Left ventricle myocardium superior (tissue), 1 donor: ENCODE measurements around the gene AMOTL2. TPM values are rescaled to one million over a fixed set of nuclear protein-coding genes. Genes with fewer than 3 reads are reported as not detected.

Experiments used
- ATAC-seq: fragments of 200-7000 bp; cut with Tn5 transposase; one replicate; pipeline ENCODE4 v1.9.1; 2020; ENCODE audit warnings: mild to moderate bottlenecking, moderate library complexity
- DNase-seq: peaks from one replicate; pipeline ENCODE4 v3.0.0-alpha.2; 2020
- intact Hi-C: fragments of 100-400 bp; cut with micrococcal nuclease; formaldehyde crosslinking; loops from one replicate; pipeline ENCODE4 v1.11.0; 2022
- microRNA-seq: library from miRNA; unstranded; fragments of <30 nt; microRNA quantifications from one replicate; pipeline ENCODE4 v1.2.0, GENCODE V29; 2020; ENCODE audit warnings: borderline number of aligned reads
- total RNA-seq: library from RNA; stranded (reverse); fragmentation: NEBNext Ultra II Directional; extraction: Animal tissue kit (Norgen Biotek cat#: 25700); gene quantifications from one replicate; pipeline ENCODE4 v1.2.1, GENCODE V29; 2021
- donor health status: DM: no; HTN: yes; CAD: no; lungs with severe emphysema.

Gene AMOTL2
- total RNA-seq, 1 donor from 2014 or later = 53.9 TPM

- DNase-seq (peak; percentile 44), ATAC-seq (no peak)
- intact Hi-C loops = no loop called here
These were observed 62.0 kb downstream of the AMOTL2 start for GRCh38 chr3:134312072-134312872.

- intact Hi-C loops = loop anchor here (2.0 kb wide), 1 partner anchor 67 kb away; no protein-coding TSS in a partner anchor
- DNase-seq = no peak
- no peak for ATAC-seq
These were observed 62.6 kb downstream of the AMOTL2 start for GRCh38 chr3:134311693-134312071.

- ATAC-seq (no peak), DNase-seq (no peak)
- intact Hi-C loops = loop anchor here (2.0 kb wide), 1 partner anchor 68 kb away; no protein-coding TSS in a partner anchor
These were observed 63.0 kb downstream of the AMOTL2 start for GRCh38 chr3:134311265-134311664.

- intact Hi-C loops = loop anchor here (2.0 kb wide), 2 partner anchors 69 to 165 kb away; no protein-coding TSS in a partner anchor
- DNase-seq (no peak), ATAC-seq (no peak)
These were observed 64.1 kb downstream of the AMOTL2 start for GRCh38 chr3:134309987-134310700.

DNA sequence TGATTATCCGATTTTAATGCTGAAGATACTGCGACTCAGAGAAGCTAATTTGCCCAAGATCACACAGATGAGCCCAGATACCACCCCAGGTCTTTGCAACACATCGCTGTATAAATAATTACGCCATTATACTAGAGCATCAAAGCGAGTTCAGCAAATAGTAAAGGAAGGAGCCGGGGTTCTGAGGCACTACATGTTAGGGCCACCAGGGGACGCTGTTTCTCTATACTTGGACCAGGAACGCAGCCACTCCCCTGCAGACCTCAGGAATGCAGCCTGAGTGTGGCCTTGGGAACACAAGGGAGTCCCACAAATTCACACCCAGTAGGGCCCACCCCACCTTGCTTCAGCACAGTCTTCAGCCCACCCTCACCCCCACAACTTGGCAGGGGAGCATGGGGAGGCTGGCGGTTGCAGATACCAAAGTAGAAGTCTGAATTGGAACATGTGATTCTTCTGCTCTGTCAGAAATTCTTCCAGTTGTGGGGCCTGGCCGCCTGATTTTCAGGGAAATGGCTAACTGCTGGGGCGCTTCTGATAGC is 65.8 kb downstream of the AMOTL2 start:
- ATAC-seq = peak; percentile 67
- peak; percentile 83 for DNase-seq

GRCh38 chr3:134307425-134307824 is 66.8 kb downstream of the AMOTL2 start:
- intact Hi-C loops = no loop called here
- ATAC-seq = no peak
- no peak for DNase-seq

More for the DNA sequence above, 65.8 kb downstream of the AMOTL2 start:
- intact Hi-C loops = loop anchor here (2.0 kb wide), 1 partner anchor 166 kb away; no protein-coding TSS in a partner anchor

DNA sequence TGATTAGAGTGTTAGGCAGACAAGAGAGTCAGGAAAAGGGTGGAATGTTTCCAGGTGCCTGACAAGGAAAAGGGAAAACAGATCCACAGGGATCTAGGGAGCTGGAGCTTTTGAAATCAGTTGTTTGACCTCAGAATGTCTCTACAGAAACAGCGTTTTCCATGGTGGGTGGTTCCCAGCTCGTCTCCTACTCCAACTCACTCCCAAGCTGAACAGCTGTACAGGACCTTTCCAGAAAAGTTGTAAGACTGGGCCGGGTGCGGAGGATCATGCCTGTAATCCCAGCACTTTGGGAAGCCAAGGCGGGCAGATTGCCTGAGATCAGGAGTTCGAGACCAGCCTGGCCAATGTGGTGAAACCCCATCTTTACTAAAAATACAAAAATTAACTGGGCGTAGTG is 67.9 kb downstream of the AMOTL2 start:
- ATAC-seq (peak; percentile 6), DNase-seq (peak; percentile 35)
- intact Hi-C loops = no loop called here

Small RNAs within 50 kb of the gene (microRNA-seq; reads per million reads assigned to microRNA genes)
- gene MIR6827 = not detected

Other genes with a start within 250 kb of the AMOTL2 start
- 37.5 TPM for gene RYK, start 123.6 kb downstream of the AMOTL2 start, total RNA-seq
- gene ANAPC13, start 111.5 kb upstream of the AMOTL2 start, total RNA-seq = 75.6 TPM
- 35.1 TPM for gene CEP63, start 111.6 kb upstream of the AMOTL2 start, total RNA-seq